ENCODE results near the gene CYTL1.

DNA sequence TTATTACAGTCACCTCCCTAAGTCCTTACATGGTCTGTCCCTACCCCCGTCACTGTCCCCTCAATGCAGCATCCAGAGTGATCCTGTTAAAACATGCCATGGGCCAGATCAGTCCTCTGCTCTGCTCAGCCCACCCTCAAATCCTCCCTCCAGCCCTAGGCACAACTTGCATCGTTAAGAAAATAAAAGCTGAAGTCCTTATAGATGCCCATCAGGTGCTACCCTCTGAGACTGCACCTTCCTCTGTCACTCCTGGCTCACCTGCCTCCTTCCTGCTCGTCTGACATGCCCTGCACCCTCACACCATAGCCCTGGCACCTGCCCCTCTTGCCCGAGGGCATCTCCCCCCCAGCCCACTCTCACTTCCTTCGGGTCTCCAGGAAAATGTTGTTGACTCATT is 36.2 kb upstream of the CYTL1 start:
- TF ChIP-seq, protein P1, sequence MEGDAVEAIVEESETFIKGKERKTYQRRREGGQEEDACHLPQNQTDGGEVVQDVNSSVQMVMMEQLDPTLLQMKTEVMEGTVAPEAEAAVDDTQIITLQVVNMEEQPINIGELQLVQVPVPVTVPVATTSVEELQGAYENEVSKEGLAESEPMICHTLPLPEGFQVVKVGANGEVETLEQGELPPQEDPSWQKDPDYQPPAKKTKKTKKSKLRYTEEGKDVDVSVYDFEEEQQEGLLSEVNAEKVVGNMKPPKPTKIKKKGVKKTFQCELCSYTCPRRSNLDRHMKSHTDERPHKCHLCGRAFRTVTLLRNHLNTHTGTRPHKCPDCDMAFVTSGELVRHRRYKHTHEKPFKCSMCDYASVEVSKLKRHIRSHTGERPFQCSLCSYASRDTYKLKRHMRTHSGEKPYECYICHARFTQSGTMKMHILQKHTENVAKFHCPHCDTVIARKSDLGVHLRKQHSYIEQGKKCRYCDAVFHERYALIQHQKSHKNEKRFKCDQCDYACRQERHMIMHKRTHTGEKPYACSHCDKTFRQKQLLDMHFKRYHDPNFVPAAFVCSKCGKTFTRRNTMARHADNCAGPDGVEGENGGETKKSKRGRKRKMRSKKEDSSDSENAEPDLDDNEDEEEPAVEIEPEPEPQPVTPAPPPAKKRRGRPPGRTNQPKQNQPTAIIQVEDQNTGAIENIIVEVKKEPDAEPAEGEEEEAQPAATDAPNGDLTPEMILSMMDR (IDR thresholded peaks at IDR 0.05; ENCODE audit: insufficient read depth, low read depth, low read length): no peak
- TF ChIP-seq EZH2 (IDR thresholded peaks at IDR 0.05; ENCODE audit: insufficient read depth, low read length): no peak

Measured in astrocyte (in vitro differentiated cells and primary cell).